Gastrocnemius medialis (tissue), 4 donors: ENCODE data around the gene STUB1. TPM values are rescaled to one million over a fixed set of nuclear protein-coding genes. Genes with fewer than 3 reads are reported as not detected.

Experiments used
- ATAC-seq, 2 donors: fragments of 150-250 bp; one replicate each; pipeline ENCODE4 v1.9.1; 2016
- DNase-seq, 2 donors: peaks; one replicate each; pipeline ENCODE4 v3.0.0-alpha.2; 2019
- H3K27ac ChIP-seq, 4 donors: fragments of 200-600 bp; sonication (generic); 1 replicate in 1 of 4; 2 replicates in 3 of 4; pipeline ENCODE4 v1.5.1; 2016 to 2018; ENCODE audit warnings: mild to moderate bottlenecking in 2 of 4, moderate library complexity in 1 of 4
- H3K27me3 ChIP-seq, 3 donors: fragments of 200-600 bp; sonication (generic) in 2 of 3; 1 replicate in 1 of 3; 2 replicates in 2 of 3; pipeline versions ENCODE4 v1.5.1 to v1.6.0; 2016 to 2019; ENCODE audit warnings: mild to moderate bottlenecking in 1 of 3, moderate library complexity in 1 of 3
- H3K36me3 ChIP-seq, 2 donors: fragments of 200-600 bp; sonication (generic) in 1 of 2; one replicate each; pipeline ENCODE4 v1.5.1; 2017 to 2018
- H3K4me1 ChIP-seq, 2 donors: fragments of 200-600 bp; sonication (generic) in 1 of 2; one replicate each; pipeline ENCODE4 v1.5.1; 2016 to 2017; ENCODE audit warnings: mild to moderate bottlenecking in 2 of 2
- H3K4me3 ChIP-seq, 4 donors: fragments of 200-600 bp; sonication (generic) in 3 of 4; 1 replicate in 1 of 4; 2 replicates in 3 of 4; pipeline ENCODE4 v1.5.1; 2016 to 2019; ENCODE audit warnings: mild to moderate bottlenecking in 2 of 4
- H3K9me3 ChIP-seq, 3 donors: fragments of 200-600 bp; sonication (generic) in 2 of 3; 1 replicate in 1 of 3; 2 replicates in 2 of 3; pipeline ENCODE4 v1.5.1; 2016 to 2019
- POLR2A ChIP-seq, 2 donors: fragments of 450-650 bp; IDR thresholded peaks; one replicate each; pipeline ENCODE4 v1.6.1; 2017; ENCODE audit warnings: antibody characterized with exemption in 2 of 2, mild to moderate bottlenecking in 2 of 2, moderate library complexity in 2 of 2
- in situ Hi-C, 4 donors: fragments of 200-750 bp; cut with MboI; loops; one replicate each; pipeline versions ENCODE4 v1.15.0 to v1.8.0; 2017; ENCODE audit warnings: low sequenced_read_pairs in 4 of 4
- intact Hi-C: fragments of 100-400 bp; cut with DNase I; formaldehyde crosslinking; loops from one replicate; pipeline ENCODE4 v1.15.1; 2023; ENCODE audit warnings: low total_unique reads
- total RNA-seq, 4 donors: library from RNA; depleted of rRNA; stranded (reverse); fragments of >200 nt; gene quantifications; one replicate each; pipeline versions ENCODE4 v1.1.0 to v1.2.3, GENCODE V29; 2016
- TF ChIP-seq, protein P1 (sequence below), 5 experiments: fragments of 450-650 bp in 3 of 5; fragments of 200-600 bp in 2 of 5; sonication (generic) in 2 of 5; IDR thresholded peaks in 4 of 5; conservative IDR thresholded peaks in 1 of 5; 1 replicate in 4 of 5; 2 replicates in 1 of 5; pipeline ENCODE4 v1.5.1; 2016 to 2019; ENCODE audit warnings: antibody characterized with exemption in 5 of 5, mild to moderate bottlenecking in 3 of 5, moderate library complexity in 3 of 5

Gene STUB1
- total RNA-seq, 4 donors from 2014 or later = 144 to 229 (median 204) TPM

DNA sequence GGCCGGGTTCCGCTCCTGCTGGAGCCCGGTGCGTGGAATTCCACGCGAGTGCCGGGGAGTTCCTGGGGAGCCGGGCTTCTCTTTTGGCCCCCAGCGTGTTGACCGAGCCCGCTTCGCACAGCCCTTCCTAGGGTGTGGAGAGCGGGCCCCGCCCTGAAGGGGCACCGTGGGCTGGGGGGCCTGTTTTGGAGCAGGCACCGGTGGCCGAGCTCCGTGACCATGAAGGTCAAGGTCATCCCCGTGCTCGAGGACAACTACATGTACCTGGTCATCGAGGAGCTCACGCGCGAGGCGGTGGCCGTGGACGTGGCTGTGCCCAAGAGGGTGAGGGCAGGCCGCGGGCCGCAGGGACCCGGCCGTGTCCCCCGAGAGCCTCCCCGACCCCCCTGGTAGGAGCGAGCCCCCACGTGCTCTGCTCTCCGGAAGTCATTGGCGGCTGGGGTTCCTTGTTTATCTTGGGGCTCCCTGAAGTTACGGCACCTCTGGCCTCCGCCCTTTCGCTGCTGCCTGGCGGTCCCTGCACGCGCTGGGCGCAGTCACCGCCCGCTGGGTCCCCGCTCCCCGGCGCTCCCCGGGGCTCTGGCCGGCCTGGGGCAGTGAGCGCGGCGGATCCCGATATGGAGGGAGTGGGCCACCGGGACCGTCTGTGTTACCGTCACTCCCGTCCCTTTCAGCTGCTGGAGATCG, 47.2 kb downstream of the STUB1 start:
- in situ Hi-C loops (no loop called here), intact Hi-C loops (no loop called here)
- H3K27me3 ChIP-seq = peaks cover 22 to 38% (median 34%) of the 10 kb centered on the region in 3 donors
- peak in 1 of 2 donors; percentile 11 for TF ChIP-seq POLR2A (IDR thresholded peaks at IDR 0.05)
- TF ChIP-seq, protein P1, sequence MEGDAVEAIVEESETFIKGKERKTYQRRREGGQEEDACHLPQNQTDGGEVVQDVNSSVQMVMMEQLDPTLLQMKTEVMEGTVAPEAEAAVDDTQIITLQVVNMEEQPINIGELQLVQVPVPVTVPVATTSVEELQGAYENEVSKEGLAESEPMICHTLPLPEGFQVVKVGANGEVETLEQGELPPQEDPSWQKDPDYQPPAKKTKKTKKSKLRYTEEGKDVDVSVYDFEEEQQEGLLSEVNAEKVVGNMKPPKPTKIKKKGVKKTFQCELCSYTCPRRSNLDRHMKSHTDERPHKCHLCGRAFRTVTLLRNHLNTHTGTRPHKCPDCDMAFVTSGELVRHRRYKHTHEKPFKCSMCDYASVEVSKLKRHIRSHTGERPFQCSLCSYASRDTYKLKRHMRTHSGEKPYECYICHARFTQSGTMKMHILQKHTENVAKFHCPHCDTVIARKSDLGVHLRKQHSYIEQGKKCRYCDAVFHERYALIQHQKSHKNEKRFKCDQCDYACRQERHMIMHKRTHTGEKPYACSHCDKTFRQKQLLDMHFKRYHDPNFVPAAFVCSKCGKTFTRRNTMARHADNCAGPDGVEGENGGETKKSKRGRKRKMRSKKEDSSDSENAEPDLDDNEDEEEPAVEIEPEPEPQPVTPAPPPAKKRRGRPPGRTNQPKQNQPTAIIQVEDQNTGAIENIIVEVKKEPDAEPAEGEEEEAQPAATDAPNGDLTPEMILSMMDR (IDR thresholded peaks at IDR 0.05 in 4 of 5, conservative IDR thresholded peaks at IDR 0.05 in 1 of 5) = no peak
- H3K4me1 ChIP-seq = peaks cover 6 to 11% of the 10 kb centered on the region in 2 donors
- no peak for DNase-seq
- peak overlapping the region; percentile 32 to 55 (median 51) for H3K4me3 ChIP-seq
- peaks cover 0 to 12% of the 10 kb centered on the region in 2 donors for H3K36me3 ChIP-seq
- no peaks in the 10 kb centered on the region for H3K9me3 ChIP-seq
- peak in 1 of 2 donors; percentile 17 for ATAC-seq
- no peak overlapping the region for H3K27ac ChIP-seq

DNA sequence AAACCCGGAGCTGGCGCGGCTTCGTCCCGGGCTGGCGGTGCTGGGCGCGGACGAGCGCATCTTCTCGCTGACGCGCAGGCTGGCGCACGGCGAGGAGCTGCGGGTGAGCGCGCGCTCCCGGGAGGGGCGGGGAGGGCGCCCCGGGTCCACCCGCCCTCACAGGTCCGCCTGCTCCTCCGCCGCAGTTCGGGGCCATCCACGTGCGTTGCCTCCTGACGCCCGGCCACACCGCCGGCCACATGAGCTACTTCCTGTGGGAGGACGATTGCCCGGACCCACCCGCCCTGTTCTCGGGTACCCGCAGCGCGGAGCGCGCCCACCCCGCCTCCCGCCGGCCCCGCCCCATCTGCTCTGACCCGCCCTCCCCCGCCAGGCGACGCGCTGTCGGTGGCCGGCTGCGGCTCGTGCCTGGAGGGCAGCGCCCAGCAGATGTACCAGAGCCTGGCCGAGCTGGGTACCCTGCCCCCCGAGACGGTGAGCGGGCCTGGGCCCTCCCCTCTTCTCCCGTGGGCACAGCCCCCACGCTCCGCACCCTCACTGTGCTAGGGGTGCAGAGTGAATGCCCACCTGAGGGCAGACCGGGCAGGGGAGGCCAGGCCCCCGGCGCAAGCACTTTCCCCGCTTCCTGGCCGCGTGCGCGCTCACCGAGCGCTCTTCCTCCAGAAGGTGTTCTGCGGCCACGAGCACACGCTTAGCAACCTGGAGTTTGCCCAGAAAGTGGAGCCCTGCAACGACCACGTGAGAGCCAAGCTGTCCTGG, 48.1 kb downstream of the STUB1 start:
- Histone ChIP-seq H3K4me1 (peaks cover 6 to 11% of the 10 kb centered on the region in 2 donors), H3K36me3 (peaks cover 0 to 20% of the 10 kb centered on the region in 2 donors), H3K27me3 (peaks cover 22 to 38% (median 34%) of the 10 kb centered on the region in 3 donors), H3K4me3 (peak overlapping the region; percentile 32 to 55 (median 51)), H3K27ac (no peak overlapping the region), H3K9me3 (no peaks in the 10 kb centered on the region)
- ATAC-seq (peak in 1 of 2 donors; percentile 7), DNase-seq (no peak)
- no peak for TF ChIP-seq POLR2A (IDR thresholded peaks at IDR 0.05)
- TF ChIP-seq, protein P1 (IDR thresholded peaks at IDR 0.05 in 4 of 5, conservative IDR thresholded peaks at IDR 0.05 in 1 of 5) = no peak
- intact Hi-C loops (no loop called here), in situ Hi-C loops (no loop called here)

DNA sequence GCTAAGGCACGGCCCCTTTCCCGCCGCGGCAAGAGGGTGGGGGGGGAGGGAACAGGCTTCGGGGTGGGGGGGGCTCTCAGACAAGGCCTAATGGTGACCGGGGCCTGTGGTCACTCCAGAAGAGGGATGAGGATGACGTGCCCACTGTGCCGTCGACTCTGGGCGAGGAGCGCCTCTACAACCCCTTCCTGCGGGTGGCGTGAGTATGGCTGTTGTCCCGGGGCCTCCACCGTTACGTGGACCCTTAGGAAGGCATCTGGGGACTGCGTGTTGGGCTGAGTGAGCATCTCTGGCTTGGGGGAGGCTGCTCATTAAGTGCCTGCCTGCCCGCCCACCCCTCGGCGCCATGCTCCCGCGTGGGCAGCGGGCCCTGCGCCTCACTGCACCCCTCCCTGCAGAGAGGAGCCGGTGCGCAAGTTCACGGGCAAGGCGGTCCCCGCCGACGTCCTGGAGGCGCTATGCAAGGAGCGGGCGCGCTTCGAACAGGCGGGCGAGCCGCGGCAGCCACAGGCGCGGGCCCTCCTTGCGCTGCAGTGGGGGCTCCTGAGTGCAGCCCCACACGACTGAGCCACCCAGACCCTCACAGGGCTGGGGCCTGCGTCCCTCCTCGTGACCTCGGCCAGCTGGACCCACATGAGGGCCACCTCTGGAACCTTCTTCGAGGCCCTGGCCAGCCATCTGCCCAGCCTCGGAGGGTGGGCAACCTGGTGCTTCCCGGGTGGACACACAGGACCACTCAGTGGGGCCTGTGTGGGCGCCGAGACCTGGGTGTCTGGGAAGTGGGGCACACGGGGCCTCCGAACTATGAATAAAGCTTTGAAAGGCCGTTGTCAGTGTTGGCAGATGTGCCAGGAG, 48.9 kb downstream of the STUB1 start:
- H3K4me3 ChIP-seq = no peak overlapping the region
- H3K4me1 ChIP-seq = peaks cover 6 to 11% of the 10 kb centered on the region in 2 donors
- DNase-seq (no peak), ATAC-seq (no peak)
- in situ Hi-C loops = no loop called here
- intact Hi-C loops = no loop called here
- peaks cover 22 to 38% (median 34%) of the 10 kb centered on the region in 3 donors for H3K27me3 ChIP-seq
- H3K9me3 ChIP-seq = no peaks in the 10 kb centered on the region
- peaks cover 0 to 28% of the 10 kb centered on the region in 2 donors for H3K36me3 ChIP-seq
- H3K27ac ChIP-seq = no peak overlapping the region
- no peak for TF ChIP-seq POLR2A (IDR thresholded peaks at IDR 0.05)
- TF ChIP-seq, protein P1 (IDR thresholded peaks at IDR 0.05 in 4 of 5, conservative IDR thresholded peaks at IDR 0.05 in 1 of 5) = no peak

DNA sequence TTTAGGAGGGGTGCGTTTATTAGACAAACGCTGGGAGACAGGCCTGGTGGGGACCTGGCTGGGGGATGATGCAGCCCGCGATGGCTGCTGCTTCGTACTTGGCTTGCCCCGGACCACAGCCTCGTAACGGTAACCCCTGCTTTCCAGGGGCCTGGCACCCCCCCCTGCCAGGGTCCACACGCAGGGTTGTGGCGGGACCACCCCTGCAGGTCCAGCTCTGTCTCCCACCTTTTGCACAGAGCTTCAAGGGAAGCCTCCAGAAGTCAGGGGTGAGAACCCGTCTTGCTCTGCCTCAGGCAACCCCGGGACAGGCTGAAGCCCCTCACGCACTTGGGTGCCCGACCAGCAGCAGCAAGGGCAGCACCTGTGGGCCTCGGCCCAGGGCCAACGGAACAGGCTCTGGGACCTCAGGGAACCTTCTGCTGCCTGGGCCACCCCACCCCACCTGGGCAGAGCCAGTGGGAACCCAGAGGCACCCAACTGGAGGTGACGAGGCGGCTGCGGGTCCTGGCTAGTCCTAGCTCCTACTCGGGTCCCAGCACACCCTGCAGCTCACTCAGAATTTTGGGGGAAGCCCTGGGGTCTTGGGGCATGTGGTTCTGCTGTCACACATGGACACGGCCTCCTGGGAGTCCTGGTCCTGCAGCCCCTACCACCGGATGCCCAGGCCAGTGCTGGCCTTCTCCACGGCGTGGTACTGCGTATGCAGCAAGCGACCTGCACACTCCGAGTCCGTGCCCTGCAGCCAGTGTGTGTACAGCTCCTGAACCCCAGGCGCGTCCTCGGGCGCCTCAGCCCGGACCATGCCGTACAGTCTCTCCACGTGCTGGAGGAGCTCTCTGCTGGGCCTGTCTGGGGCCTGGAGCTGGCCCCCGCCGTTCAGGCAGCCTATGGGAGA, 49.8 kb downstream of the STUB1 start:
- H3K36me3 ChIP-seq = peaks cover 0 to 37% of the 10 kb centered on the region in 2 donors
- H3K4me3 ChIP-seq = no peak overlapping the region
- DNase-seq = no peak
- no peaks in the 10 kb centered on the region for H3K9me3 ChIP-seq
- TF ChIP-seq, protein P1 (IDR thresholded peaks at IDR 0.05 in 4 of 5, conservative IDR thresholded peaks at IDR 0.05 in 1 of 5) = no peak
- no peak for TF ChIP-seq POLR2A (IDR thresholded peaks at IDR 0.05)
- no peak for ATAC-seq
- no peak overlapping the region for H3K27ac ChIP-seq
- peaks cover 22 to 36% (median 34%) of the 10 kb centered on the region in 3 donors for H3K27me3 ChIP-seq
- H3K4me1 ChIP-seq = peaks cover 6 to 11% of the 10 kb centered on the region in 2 donors
- intact Hi-C loops = no loop called here
- in situ Hi-C loops = no loop called here
